B cell (primary cell): ENCODE data around the gene MFSD6. TPM values are rescaled to one million over a fixed set of nuclear protein-coding genes. Genes with fewer than 3 reads are reported as not detected.

Experiments used
- ATAC-seq: fragments of 200-7000 bp; cut with Tn5 transposase; one replicate; pipeline ENCODE4 v1.10.0; 2021; ENCODE audit warnings: low read depth, mild to moderate bottlenecking, moderate number of reproducible peaks, moderate library complexity
- CTCF ChIA-PET: fragments of 350-600 bp; sonication (Branson Sonifier 250); formaldehyde crosslinking; loops from one replicate; lab custom pipeline; 2021; ENCODE audit warnings: antibody characterized with exemption, inconsistent platforms; lab: Charles Lee
- POLR2A ChIA-PET: fragments of 350-600 bp; sonication (Branson Sonifier 250); formaldehyde crosslinking; loops from one replicate; lab custom pipeline; 2021; ENCODE audit warnings: antibody characterized with exemption; lab: Charles Lee
- DNase-seq: peaks from one replicate; pipeline ENCODE4 v3.0.0; 2013
- H2AFZ ChIP-seq: 2 replicates; pipeline ENCODE4 v1.6.1; 2012; ENCODE audit warnings: mild to moderate bottlenecking, low read depth, low read length; ENCODE audit not compliant: insufficient read depth, poor library complexity, severe bottlenecking
- H3K27ac ChIP-seq, 2 donors: 1 replicate in 1 of 2; 2 replicates in 1 of 2; pipeline ENCODE4 v1.5.1; 2012 to 2013; ENCODE audit warnings: low read length in 2 of 2, mild to moderate bottlenecking in 2 of 2, moderate library complexity in 1 of 2
- H3K27me3 ChIP-seq, 4 experiments: fragments of 200-600 bp in 1 of 4; sonication (generic) in 1 of 4; replicated peaks in 1 of 4; 1 replicate in 2 of 4; 2 replicates in 2 of 4; pipeline versions ENCODE4 v1.6.1 to v1.7.0; 2013 to 2016; ENCODE audit warnings: low read length in 3 of 4, mild to moderate bottlenecking in 2 of 4, mixed read lengths in 1 of 4, moderate library complexity in 1 of 4; ENCODE audit not compliant: insufficient read depth in 4 of 4, control insufficient read depth in 3 of 4; ENCODE audit errors: control extremely low read depth in 1 of 4
- H3K36me3 ChIP-seq, 2 experiments: replicated peaks in 1 of 2; 1 replicate in 1 of 2; 2 replicates in 1 of 2; pipeline versions ENCODE4 v1.6.1 to v1.7.1; 2013; ENCODE audit warnings: low read length in 1 of 2; ENCODE audit not compliant: insufficient read depth in 2 of 2, control insufficient read depth in 1 of 2; ENCODE audit errors: control extremely low read depth in 1 of 2, extremely low read depth in 1 of 2
- H3K4me1 ChIP-seq, 2 donors: fragments of 200-600 bp in 1 of 2; sonication (generic) in 1 of 2; 1 replicate in 1 of 2; 2 replicates in 1 of 2; pipeline versions ENCODE4 v1.5.1 to v1.6.1; 2013 to 2017; ENCODE audit warnings: low read length in 2 of 2; ENCODE audit not compliant: control insufficient read depth in 2 of 2, insufficient read depth in 2 of 2
- H3K4me2 ChIP-seq: replicated peaks from 2 replicates; pipeline ENCODE3; 2012; ENCODE audit warnings: mild to moderate bottlenecking, low read depth, low read length; ENCODE audit not compliant: poor library complexity, severe bottlenecking
- H3K4me3 ChIP-seq, 5 experiments: fragments of 200-600 bp in 1 of 5; sonication (generic) in 1 of 5; 1 replicate in 3 of 5; 2 replicates in 2 of 5; pipeline versions ENCODE4 v1.5.1 to v1.7.0; 2011 to 2016; ENCODE audit warnings: low read length in 4 of 5, mild to moderate bottlenecking in 4 of 5, low read depth in 2 of 5, control low read depth in 1 of 5, moderate library complexity in 1 of 5; ENCODE audit not compliant: insufficient read depth in 1 of 5; ENCODE audit errors: control extremely low read depth in 1 of 5, extremely low read depth in 1 of 5
- H3K79me2 ChIP-seq: fragments of 200-600 bp; sonication (generic); one replicate; pipeline ENCODE4 v1.6.0; 2016; ENCODE audit warnings: low read length; ENCODE audit not compliant: control insufficient read depth, insufficient read depth
- H3K9ac ChIP-seq: fragments of 200-600 bp; sonication (generic); 2 replicates; pipeline ENCODE4 v1.6.1; 2017; ENCODE audit warnings: mild to moderate bottlenecking, low read length, moderate library complexity
- H3K9me3 ChIP-seq, 3 donors: one replicate each; pipeline versions ENCODE4 v1.6.1 to v1.7.1; 2013; ENCODE audit warnings: low read length in 2 of 3; ENCODE audit not compliant: control insufficient read depth in 2 of 3, insufficient read depth in 1 of 3; ENCODE audit errors: control extremely low read depth in 1 of 3
- H4K20me1 ChIP-seq: 2 replicates; pipeline ENCODE4 v1.6.0; 2012; ENCODE audit warnings: mild to moderate bottlenecking, low read length; ENCODE audit not compliant: insufficient read depth, control insufficient read depth, poor library complexity, severe bottlenecking
- H3K27ac Mint-ChIP-seq: one replicate; pipeline ENCODE4 v1.8.0; 2021; ENCODE audit warnings: mixed read lengths
- H3K27me3 Mint-ChIP-seq: one replicate; pipeline ENCODE4 v1.8.0; 2021; ENCODE audit warnings: mixed read lengths
- H3K4me1 Mint-ChIP-seq: one replicate; pipeline ENCODE4 v1.8.0; 2021; ENCODE audit warnings: mixed read lengths
- H3K4me3 Mint-ChIP-seq: one replicate; pipeline ENCODE4 v1.8.0; 2021; ENCODE audit warnings: mixed read lengths
- H3K9me3 Mint-ChIP-seq: one replicate; pipeline ENCODE4 v1.8.0; 2022; ENCODE audit warnings: mixed read lengths; ENCODE audit not compliant: insufficient read depth
- EZH2 ChIP-seq: IDR thresholded peaks from 2 replicates; pipeline ENCODE4 v1.6.1; 2012; ENCODE audit warnings: borderline replicate concordance, low read depth, mild to moderate bottlenecking, moderate library complexity, low read length; ENCODE audit not compliant: insufficient read depth, poor library complexity, severe bottlenecking
- WGBS: methylation state at CpG from one replicate; pipeline ENCODE4 v1.1.5; 2013; ENCODE audit warnings: missing lambda C conversion rate; ENCODE audit not compliant: insufficient coverage; 5-methylcytosine and 5-hydroxymethylcytosine counted together
- intact Hi-C: fragments of 100-400 bp; cut with micrococcal nuclease; formaldehyde crosslinking; loops from one replicate; pipeline ENCODE4 v1.10.0; 2022
- polyA plus RNA-seq: library from polyadenylated mRNA; depleted of rRNA; stranded (reverse); fragments of >200 nt; gene quantifications from 2 replicates; pipeline ENCODE4 v1.2.3, GENCODE V29; 2012
- total RNA-seq, 2 donors: library from RNA; stranded (reverse); fragments of 120-200 nt in 1 of 2; gene quantifications; 1 replicate in 1 of 2; 2 replicates in 1 of 2; pipeline versions ENCODE4 v1.2.3 to v1.2.4, GENCODE V29; 2013 to 2022
- TF ChIP-seq, protein P1 (sequence below): fragments of 200-600 bp; IDR thresholded peaks from one replicate; pipeline ENCODE4 v1.8.0; 2022; ENCODE audit warnings: antibody characterized with exemption, mild to moderate bottlenecking

The MFSD6 gene
- total and polyA plus RNA-seq, 2 donors (not counting 1 experiment from before 2014, with no cell fraction given), result 13.5 to 33.8 TPM

DNA sequence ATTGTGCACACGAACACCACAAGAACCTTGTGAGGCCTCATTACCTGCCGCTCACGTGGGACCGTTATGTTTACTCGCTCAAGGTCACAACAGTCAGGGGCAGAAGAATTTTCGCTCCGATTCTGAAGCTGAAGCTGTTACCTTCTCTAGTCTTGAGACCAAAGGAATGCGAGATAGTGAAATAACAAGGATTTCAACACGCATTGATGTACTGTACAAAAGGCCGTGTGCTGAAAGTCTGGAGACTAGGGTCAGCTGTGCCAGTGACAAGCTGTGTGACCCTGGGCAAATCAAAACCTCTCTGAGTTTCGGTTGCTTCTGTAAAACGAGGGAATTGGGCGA, 125.8 kb downstream of the MFSD6 start:
- H3K27ac ChIP-seq, result peak overlapping the region; percentile 94 to 95
- H3K4me1 Mint-ChIP-seq, result peaks cover 60% of the 10 kb centered on the region
- ATAC-seq (peak; percentile 9), DNase-seq (peak; percentile 70)
- ChIA-PET POLR2A (interaction anchor here (0.5 to 2.0 kb wide), 10 partner anchors 114 to 1084 kb away, joined by 3 to 15 read pairs (median 3); partner anchors contain the start of genes GLS, MFSD6 and OSGEPL1), CTCF (interaction anchor here (0.7 to 2.0 kb wide), 3 partner anchors 116 to 376 kb away, joined by 3 to 9 read pairs (median 4); no protein-coding TSS in a partner anchor)
- H4K20me1 ChIP-seq, result no peaks in the 10 kb centered on the region
- H3K79me2 ChIP-seq, result peaks cover 32% of the 10 kb centered on the region
- peak overlapping the region; percentile 80 to 92 (median 83) for H3K4me3 ChIP-seq
- H3K9ac ChIP-seq, result peak overlapping the region; percentile 87
- H3K27me3 Mint-ChIP-seq, result no peaks in the 10 kb centered on the region
- H3K4me3 Mint-ChIP-seq, result peak overlapping the region; percentile 97
- no peak for TF ChIP-seq EZH2
- TF ChIP-seq, protein P1, sequence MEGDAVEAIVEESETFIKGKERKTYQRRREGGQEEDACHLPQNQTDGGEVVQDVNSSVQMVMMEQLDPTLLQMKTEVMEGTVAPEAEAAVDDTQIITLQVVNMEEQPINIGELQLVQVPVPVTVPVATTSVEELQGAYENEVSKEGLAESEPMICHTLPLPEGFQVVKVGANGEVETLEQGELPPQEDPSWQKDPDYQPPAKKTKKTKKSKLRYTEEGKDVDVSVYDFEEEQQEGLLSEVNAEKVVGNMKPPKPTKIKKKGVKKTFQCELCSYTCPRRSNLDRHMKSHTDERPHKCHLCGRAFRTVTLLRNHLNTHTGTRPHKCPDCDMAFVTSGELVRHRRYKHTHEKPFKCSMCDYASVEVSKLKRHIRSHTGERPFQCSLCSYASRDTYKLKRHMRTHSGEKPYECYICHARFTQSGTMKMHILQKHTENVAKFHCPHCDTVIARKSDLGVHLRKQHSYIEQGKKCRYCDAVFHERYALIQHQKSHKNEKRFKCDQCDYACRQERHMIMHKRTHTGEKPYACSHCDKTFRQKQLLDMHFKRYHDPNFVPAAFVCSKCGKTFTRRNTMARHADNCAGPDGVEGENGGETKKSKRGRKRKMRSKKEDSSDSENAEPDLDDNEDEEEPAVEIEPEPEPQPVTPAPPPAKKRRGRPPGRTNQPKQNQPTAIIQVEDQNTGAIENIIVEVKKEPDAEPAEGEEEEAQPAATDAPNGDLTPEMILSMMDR, result no peak
- intact Hi-C loops, result loop anchor here (1.0 to 10.0 kb wide), 10 partner anchors 48 to 1089 kb away; partner anchors contain the start of genes MFSD6, ORMDL1, PMS1 and STAT1
- H3K36me3 ChIP-seq, result no peaks in the 10 kb centered on the region
- H3K27me3 ChIP-seq, result no peaks in the 10 kb centered on the region
- H3K9me3 Mint-ChIP-seq, result peaks cover 2% of the 10 kb centered on the region
- peak overlapping the region; percentile 87 for H2AFZ ChIP-seq
- 5% methylated on average over 13 of the region's 13 CpGs for WGBS
- peaks cover 0 to 2% (median 2%) of the 10 kb centered on the region in 3 donors for H3K9me3 ChIP-seq
- peak overlapping the region; percentile 100 for H3K27ac Mint-ChIP-seq
- peaks cover 27 to 34% of the 10 kb centered on the region in 2 donors for H3K4me1 ChIP-seq
- H3K4me2 ChIP-seq, result peak overlapping the region; percentile 82
